H9 (cell line): ENCODE results near the gene PTPRJ. TPM values are rescaled to one million over a fixed set of nuclear protein-coding genes. Genes with fewer than 3 reads are reported as not detected.

ENCODE experiments used
- DNase-seq: peaks from one replicate; pipeline ENCODE4 v3.0.0-alpha.2; 2017
- H2AFZ ChIP-seq: one replicate; pipeline ENCODE4 v1.6.1; 2013; ENCODE audit warnings: mild to moderate bottlenecking, low read length, control low read depth, moderate library complexity
- H2AK5ac ChIP-seq: 2 replicates; pipeline ENCODE4 v1.6.1; 2013; ENCODE audit warnings: low read length, control low read depth, mixed read lengths; ENCODE audit not compliant: insufficient read length
- H2BK120ac ChIP-seq: one replicate; pipeline ENCODE4 v1.6.1; 2013; ENCODE audit warnings: low read depth, mild to moderate bottlenecking, low read length, control low read depth, inconsistent platforms; ENCODE audit not compliant: poor library complexity, severe bottlenecking
- H2BK12ac ChIP-seq: 2 replicates; pipeline ENCODE4 v1.6.1; 2013; ENCODE audit warnings: low read length, control low read depth, mixed read lengths, low read depth; ENCODE audit not compliant: insufficient read length
- H2BK15ac ChIP-seq: 2 replicates; pipeline ENCODE4 v1.6.1; 2013; ENCODE audit warnings: low read depth, low read length, control low read depth
- H2BK20ac ChIP-seq: one replicate; pipeline ENCODE4 v1.6.1; 2013; ENCODE audit warnings: low read depth, mild to moderate bottlenecking, low read length, control low read depth, inconsistent platforms; ENCODE audit not compliant: poor library complexity, severe bottlenecking
- H2BK5ac ChIP-seq: 2 replicates; pipeline ENCODE4 v1.6.1; 2013; ENCODE audit warnings: low read length, control low read depth, mixed read lengths; ENCODE audit not compliant: insufficient read length
- H3K14ac ChIP-seq: 2 replicates; pipeline ENCODE4 v1.6.1; 2013; ENCODE audit warnings: low read length, control low read depth; ENCODE audit not compliant: insufficient read depth
- H3K18ac ChIP-seq: 2 replicates; pipeline ENCODE4 v1.6.1; 2013; ENCODE audit warnings: low read depth, mild to moderate bottlenecking, mixed read lengths, low read length, control low read depth; ENCODE audit not compliant: insufficient read length
- H3K23ac ChIP-seq: 2 replicates; pipeline ENCODE4 v1.6.1; 2013; ENCODE audit warnings: low read length, control low read depth, mixed read lengths, low read depth; ENCODE audit not compliant: insufficient read length
- H3K23me2 ChIP-seq: 2 replicates; pipeline ENCODE4 v1.6.1; 2013; ENCODE audit warnings: low read depth, mild to moderate bottlenecking, mixed read lengths, low read length, control low read depth; ENCODE audit not compliant: insufficient read length, poor library complexity, severe bottlenecking
- H3K27ac ChIP-seq: 2 replicates; pipeline ENCODE4 v1.5.1; 2013; ENCODE audit warnings: low read length, control low read depth, mixed read lengths, low read depth; ENCODE audit not compliant: insufficient read length
- H3K27me3 ChIP-seq: 2 replicates; pipeline ENCODE4 v1.6.1; 2013; ENCODE audit warnings: low read length, control low read depth, inconsistent platforms; ENCODE audit not compliant: insufficient read depth
- H3K4ac ChIP-seq: 2 replicates; pipeline ENCODE4 v1.6.1; 2013; ENCODE audit warnings: low read depth, mild to moderate bottlenecking, control low read depth, inconsistent platforms, low read length, moderate library complexity
- H3K4me1 ChIP-seq: 2 replicates; pipeline ENCODE4 v1.6.1; 2013; ENCODE audit warnings: low read length, control low read depth, inconsistent platforms; ENCODE audit not compliant: insufficient read depth
- H3K4me2 ChIP-seq: 2 replicates; pipeline ENCODE4 v1.6.1; 2013; ENCODE audit warnings: low read length, control low read depth, mixed read lengths; ENCODE audit not compliant: insufficient read length, insufficient read depth
- H3K56ac ChIP-seq: 2 replicates; pipeline ENCODE4 v1.6.1; 2013; ENCODE audit warnings: low read depth, mild to moderate bottlenecking, mixed read lengths, low read length, control low read depth; ENCODE audit not compliant: insufficient read length
- H3K79me1 ChIP-seq: 2 replicates; pipeline ENCODE4 v1.6.1; 2013; ENCODE audit warnings: low read depth, mild to moderate bottlenecking, moderate library complexity, low read length, control low read depth, inconsistent platforms; ENCODE audit not compliant: insufficient read depth, poor library complexity, severe bottlenecking
- H3K79me2 ChIP-seq: 2 replicates; pipeline ENCODE4 v1.6.1; 2013; ENCODE audit warnings: low read length, control low read depth, inconsistent platforms; ENCODE audit not compliant: insufficient read depth
- H3K9ac ChIP-seq: 2 replicates; pipeline ENCODE4 v1.6.1; 2013; ENCODE audit warnings: low read length, control low read depth, mixed read lengths; ENCODE audit not compliant: insufficient read length; ENCODE audit errors: extremely low read depth
- H3K9me3 ChIP-seq: one replicate; pipeline ENCODE4 v1.6.1; 2013; ENCODE audit warnings: low read depth, low read length, inconsistent platforms; ENCODE audit not compliant: control insufficient read depth
- H3T11ph ChIP-seq: one replicate; pipeline ENCODE4 v1.6.1; 2013; ENCODE audit warnings: mild to moderate bottlenecking, low read length, control low read depth, inconsistent platforms
- H4K20me1 ChIP-seq: one replicate; pipeline ENCODE4 v1.6.1; 2013; ENCODE audit not compliant: control insufficient read depth, insufficient read length, insufficient read depth
- H4K5ac ChIP-seq: 2 replicates; pipeline ENCODE4 v1.6.1; 2013; ENCODE audit warnings: low read depth, mild to moderate bottlenecking, mixed read lengths, low read length, control low read depth; ENCODE audit not compliant: insufficient read length
- H4K8ac ChIP-seq: replicated peaks from 2 replicates; pipeline ENCODE4 v1.6.1; 2013; ENCODE audit warnings: low read length, control low read depth, mixed read lengths, low read depth; ENCODE audit not compliant: insufficient read length
- H4K91ac ChIP-seq: 2 replicates; pipeline ENCODE4 v1.6.1; 2013; ENCODE audit warnings: low read depth, mild to moderate bottlenecking, moderate library complexity, mixed read lengths, low read length, control low read depth; ENCODE audit not compliant: insufficient read length
- H3K27ac Mint-ChIP-seq, 3 experiments: 2 replicates in 2 of 3; 3 replicates in 1 of 3; pipeline ENCODE4 v1.8.0; 2020 to 2021; ENCODE audit warnings: mixed read lengths in 3 of 3, mild to moderate bottlenecking in 1 of 3, moderate library complexity in 1 of 3
- H3K27me3 Mint-ChIP-seq: 2 replicates; pipeline ENCODE4 v1.8.0; 2021; ENCODE audit warnings: low read depth, mild to moderate bottlenecking, moderate library complexity, mixed read lengths
- H3K36me3 Mint-ChIP-seq, 3 experiments: 2 replicates in 2 of 3; 3 replicates in 1 of 3; pipeline ENCODE4 v1.8.0; 2020 to 2021; ENCODE audit warnings: low read depth in 3 of 3, mixed read lengths in 3 of 3; ENCODE audit not compliant: insufficient read depth in 1 of 3
- H3K4me1 Mint-ChIP-seq, 2 experiments: 2 replicates each; pipeline ENCODE4 v1.8.0; 2020; ENCODE audit warnings: mixed read lengths in 2 of 2
- H3K4me3 Mint-ChIP-seq, 2 experiments: 2 replicates in 1 of 2; 3 replicates in 1 of 2; pipeline ENCODE4 v1.8.0; 2020 to 2021; ENCODE audit warnings: mild to moderate bottlenecking in 2 of 2, mixed read lengths in 2 of 2, moderate library complexity in 1 of 2
- H3K9me3 Mint-ChIP-seq, 2 experiments: 2 replicates in 1 of 2; 3 replicates in 1 of 2; pipeline ENCODE4 v1.8.0; 2020; ENCODE audit warnings: mild to moderate bottlenecking in 2 of 2, mixed read lengths in 2 of 2, moderate library complexity in 1 of 2
- CTCF ChIP-seq: fragments of 200-600 bp; sonication (generic); conservative IDR thresholded peaks from 3 replicates; pipeline ENCODE4 v1.8.0; 2021; ENCODE audit warnings: antibody characterized with exemption, mild to moderate bottlenecking
- WGBS: extraction: QIAGEN DNeasy Blood & Tissue Kit; methylation state at CpG from one replicate; pipeline ENCODE4 v1.1.7; 2013; ENCODE audit warnings: missing lambda C conversion rate, low lambda C conversion rate, mixed read lengths; ENCODE audit not compliant: insufficient read length; ENCODE audit errors: extremely low coverage; 5-methylcytosine and 5-hydroxymethylcytosine counted together
- total RNA-seq: library from RNA; stranded (reverse); gene quantifications from 2 replicates; pipeline ENCODE4 v1.2.1, GENCODE V29; 2021

Gene PTPRJ
- total RNA-seq, 1 experiment from 2014 or later = 10.6 TPM

DNA sequence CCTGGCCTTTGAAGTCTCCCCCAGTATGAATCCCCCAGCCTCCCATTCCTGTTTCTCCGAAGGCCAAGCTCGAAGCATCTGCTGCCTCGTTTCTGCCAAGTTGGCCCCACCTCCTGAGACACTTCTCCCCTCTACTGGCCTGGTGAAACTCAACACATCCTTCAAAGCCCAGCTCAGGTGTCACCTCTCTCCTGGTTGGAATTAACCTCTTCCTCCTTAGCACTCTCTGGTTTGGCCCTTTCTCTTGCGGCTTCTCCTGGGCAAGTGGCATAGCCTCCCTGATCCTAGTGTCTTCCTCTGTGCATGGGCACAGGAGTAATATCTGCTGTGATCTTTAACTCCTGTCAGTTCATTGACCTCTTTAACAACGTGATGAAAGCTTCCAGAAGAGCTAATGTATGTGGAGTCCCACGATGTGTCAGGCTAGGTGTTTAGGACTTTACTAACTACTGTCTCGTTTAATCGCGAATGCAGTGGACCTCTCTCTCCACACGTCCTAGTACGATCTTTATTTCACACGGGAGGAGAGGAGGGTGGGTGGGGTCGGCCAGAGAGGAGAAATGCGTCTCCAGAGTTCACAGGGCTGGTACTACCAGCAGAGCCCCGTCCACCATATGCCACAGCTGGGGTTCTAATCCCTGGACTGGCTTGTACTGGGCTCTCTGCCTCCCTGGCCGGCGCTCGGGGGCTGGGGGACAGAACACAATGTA lies 826 bp upstream of the PTPRJ start:
- Histone ChIP-seq H3K4ac (no peak overlapping the region), H3K27ac (no peak overlapping the region), H4K91ac (no peak overlapping the region), H2BK15ac (no peak overlapping the region), H3K79me1 (no peaks in the 10 kb centered on the region), H2BK5ac (no peak overlapping the region), H3K56ac (no peak overlapping the region), H3K4me1 (peaks cover 2% of the 10 kb centered on the region; the same call in 1 of the 2 replicates), H2BK120ac (no peak overlapping the region), H4K8ac (no peak overlapping the region), H3K18ac (no peak overlapping the region), H3K9ac (no peak overlapping the region), H4K20me1 (no peaks in the 10 kb centered on the region), H3K14ac (no peak overlapping the region), H2BK20ac (no peak overlapping the region), H3K27me3 (no peaks in the 10 kb centered on the region), H2AFZ (no peak overlapping the region), H3K79me2 (peaks cover 2% of the 10 kb centered on the region; the same call in 1 of the 2 replicates), H2BK12ac (no peak overlapping the region), H3T11ph (no peak overlapping the region), H3K9me3 (no peaks in the 10 kb centered on the region), H3K4me2 (peak overlapping the region; percentile 54), H2AK5ac (no peak overlapping the region), H4K5ac (no peak overlapping the region), H3K23ac (no peak overlapping the region), H3K23me2 (peaks cover 11% of the 10 kb centered on the region)
- peaks cover 0 to 3% (median 2%) of the 10 kb centered on the region in 3 experiments; a peak in 2 of 7 replicates for H3K36me3 Mint-ChIP-seq
- peak; percentile 75 for DNase-seq
- H3K27ac Mint-ChIP-seq = no peak overlapping the region; a peak in 1 of 7 replicates
- peak overlapping the region; percentile 56 to 70 for H3K4me3 Mint-ChIP-seq
- H3K27me3 Mint-ChIP-seq = peaks cover 20% of the 10 kb centered on the region
- H3K9me3 Mint-ChIP-seq = no peaks in the 10 kb centered on the region; a peak in 1 of 5 replicates
- peaks cover 17 to 28% of the 10 kb centered on the region in 2 experiments for H3K4me1 Mint-ChIP-seq
- no CpG with 5 or more reads among the region's 18 CpGs for WGBS
- peak; percentile 27; the same call in 1 of the 3 replicates for TF ChIP-seq CTCF
